HG02623 (cell line): ENCODE data around the gene GSTA3.
A peak's percentile ranks its signal among the peaks of the same experiment; 100 is the strongest.
"Not testable (repeated sequence)": the region's sequence is repeated elsewhere in the genome, so short reads cannot be mapped to it uniquely, and the experiment has no call there.

Experiments used
- ATAC-seq: cut with Tn5 transposase; IDR thresholded peaks from one replicate; pipeline ENCODE4 v1.9.1; 2021; ENCODE audit warnings: moderate library complexity; ENCODE audit not compliant: unreplicated experiment

Gene GSTA3

GRCh38 chr6:52914516-52914915, 5.0 kb upstream of the GSTA3 start:
- no peak for ATAC-seq

- ATAC-seq, result no peak
These were observed 593 bp upstream of the GSTA3 start for GRCh38 chr6:52910091-52910490.

GRCh38 chr6:52909131-52909530, 367 bp downstream of the GSTA3 start:
- no peak for ATAC-seq

- ATAC-seq, result no peak
These were observed 972 bp downstream of the GSTA3 start for GRCh38 chr6:52908526-52908925.

- no peak for ATAC-seq
These were observed 4.8 kb downstream of the GSTA3 start for GRCh38 chr6:52904562-52905279.

- no peak for ATAC-seq
These were observed 9.0 kb downstream of the GSTA3 start for GRCh38 chr6:52900536-52900935.

GRCh38 chr6:52895790-52896189, 13.7 kb downstream of the GSTA3 start:
- ATAC-seq, result not testable (repeated sequence)

GRCh38 chr6:52894285-52894684, 15.2 kb downstream of the GSTA3 start:
- ATAC-seq, result no peak

GRCh38 chr6:52893803-52894202, 15.7 kb downstream of the GSTA3 start:
- ATAC-seq, result no peak

GRCh38 chr6:52893221-52893620, 16.3 kb downstream of the GSTA3 start:
- no peak for ATAC-seq

GRCh38 chr6:52890018-52890417, 19.5 kb downstream of the GSTA3 start:
- no peak for ATAC-seq

GRCh38 chr6:52887910-52888524, 21.5 kb downstream of the GSTA3 start:
- ATAC-seq, result no peak

- ATAC-seq, result peak; percentile 99
These were observed 27.3 kb downstream of the GSTA3 start for GRCh38 chr6:52881996-52882841.

GRCh38 chr6:52881662-52881995, 27.9 kb downstream of the GSTA3 start:
- ATAC-seq, result no peak

- ATAC-seq, result no peak
These were observed 31.7 kb downstream of the GSTA3 start for GRCh38 chr6:52877786-52878185.

- ATAC-seq, result no peak
These were observed 32.3 kb downstream of the GSTA3 start for GRCh38 chr6:52877168-52877567.

GRCh38 chr6:52876056-52876787, 33.3 kb downstream of the GSTA3 start:
- ATAC-seq, result no peak

- no peak for ATAC-seq
These were observed 37.5 kb downstream of the GSTA3 start for GRCh38 chr6:52872031-52872430.

GRCh38 chr6:52871621-52872020, 37.9 kb downstream of the GSTA3 start:
- no peak for ATAC-seq

- ATAC-seq, result not testable (repeated sequence)
These were observed 39.0 kb downstream of the GSTA3 start for GRCh38 chr6:52870335-52871091.
